ENCODE data around the gene COBLL1.
A peak's percentile ranks its signal among the peaks of the same experiment; 100 is the strongest.

Gene COBLL1

DNA sequence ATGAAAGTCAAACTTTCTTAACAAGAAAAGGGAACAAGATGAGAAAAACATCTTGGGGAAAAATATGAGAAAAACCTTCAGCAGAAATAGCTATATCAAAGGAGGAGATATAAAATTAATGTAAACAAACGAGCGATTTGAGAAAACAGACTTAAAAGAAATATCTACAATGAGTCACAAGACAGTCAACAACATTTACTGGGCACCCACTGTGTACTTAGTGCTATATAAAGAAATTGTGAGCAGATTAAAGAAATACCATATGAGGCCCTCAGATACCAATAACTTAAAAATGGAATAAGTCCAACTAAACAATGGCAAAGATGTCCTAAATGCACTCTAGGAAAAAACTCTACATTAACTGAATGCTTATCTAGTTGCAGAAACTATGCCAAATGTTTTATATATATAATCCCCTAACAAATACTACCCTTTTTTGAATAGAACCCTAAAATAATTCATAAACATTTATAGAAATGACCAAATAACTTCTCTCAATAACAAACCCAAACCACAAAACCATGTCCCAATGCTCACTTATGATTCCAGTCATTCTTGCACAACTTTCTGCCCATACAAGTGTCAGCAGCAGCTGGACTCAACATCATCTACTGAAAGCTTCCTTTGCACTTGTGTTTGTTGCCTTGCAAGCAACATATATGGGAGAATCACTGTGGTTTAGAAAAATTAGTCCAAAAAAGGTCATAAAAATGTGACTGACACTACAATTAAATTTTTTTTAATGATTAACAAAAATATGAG lies 83.5 kb downstream of the COBLL1 start:
- DNase-seq (ENCODE audit: low spot score) = peak; percentile 45

DNA sequence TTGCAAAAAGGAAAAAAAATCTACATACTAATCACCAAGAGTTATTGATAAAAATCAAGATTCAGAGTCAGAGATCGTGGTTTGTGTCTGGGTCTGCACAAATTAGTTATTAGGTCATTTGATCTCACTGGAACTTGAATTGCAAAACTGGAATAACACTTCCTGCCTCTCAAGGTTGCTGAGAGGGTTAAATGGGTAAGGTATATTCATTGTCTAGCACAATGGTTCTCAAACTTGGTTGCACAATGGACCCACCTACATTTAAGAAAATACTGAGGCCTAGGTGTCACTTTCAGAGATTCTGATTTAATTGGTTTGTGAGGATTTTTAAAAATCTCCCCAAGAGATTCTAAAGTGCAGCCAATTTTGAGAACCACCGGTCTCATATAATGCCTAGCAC lies 84.8 kb downstream of the COBLL1 start:
- no peak for DNase-seq (ENCODE audit: low spot score)

DNA sequence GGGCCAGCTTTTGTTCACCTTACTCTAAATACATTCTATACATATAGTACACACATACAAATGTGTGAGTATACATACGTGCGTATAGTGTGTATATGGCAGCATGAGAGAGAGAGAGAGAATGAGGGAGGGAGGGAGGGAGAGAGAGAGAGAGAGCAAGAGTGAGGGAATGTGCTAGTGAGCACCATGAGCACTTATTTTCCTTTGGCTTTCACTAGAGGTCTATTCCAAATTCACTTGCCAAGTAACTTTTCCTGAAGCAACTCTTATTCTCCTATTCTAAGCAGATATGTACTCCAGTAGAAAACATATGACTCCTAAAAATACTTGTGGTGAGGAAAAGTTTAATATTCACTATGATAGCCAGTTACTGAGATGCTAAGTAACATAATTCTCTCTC lies 85.7 kb downstream of the COBLL1 start:
- no peak for DNase-seq (ENCODE audit: low spot score)

DNA sequence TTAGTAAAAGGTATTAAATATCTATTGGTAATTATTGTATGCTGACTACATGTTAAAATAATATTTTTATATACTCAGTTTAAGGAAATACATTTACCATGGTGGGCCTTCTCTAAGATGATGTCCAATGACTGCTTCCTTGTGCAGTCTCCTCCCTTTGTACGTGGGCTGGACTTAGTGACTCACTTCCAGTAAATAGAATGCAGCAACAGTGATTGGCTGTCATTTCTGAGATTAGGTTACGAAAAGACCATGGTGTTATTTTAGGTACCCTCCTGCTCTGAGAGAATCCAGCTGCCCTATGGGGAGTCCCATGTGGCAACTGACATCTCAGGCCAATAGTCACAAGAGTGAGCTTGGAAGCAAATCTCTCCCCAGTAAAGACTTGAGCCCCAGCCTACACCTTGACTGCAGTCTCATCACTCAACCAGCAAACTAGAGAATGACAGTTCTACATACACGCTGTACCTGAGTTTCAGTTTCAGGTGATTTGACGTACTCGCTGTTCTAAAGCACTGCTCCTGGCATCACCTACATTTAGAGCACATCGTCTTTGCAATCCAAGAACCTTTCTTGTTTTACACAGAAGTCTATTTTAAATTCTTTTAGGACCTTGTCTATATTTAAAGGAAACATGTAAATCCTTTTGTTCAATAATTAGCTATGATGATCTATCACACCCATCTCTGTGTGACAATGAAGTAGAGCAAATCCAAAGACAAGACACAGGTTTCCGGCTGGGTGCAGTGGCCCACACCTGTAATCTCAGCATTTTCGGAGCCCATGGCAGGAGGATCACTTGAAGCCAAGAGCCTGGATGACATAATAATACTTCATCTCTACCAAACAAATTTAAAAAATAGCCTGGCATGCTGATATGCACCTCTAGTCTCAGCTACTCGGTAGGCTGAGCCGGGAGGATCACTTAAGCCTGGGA lies 87.2 kb downstream of the COBLL1 start:
- no peak for DNase-seq (ENCODE audit: low spot score)

DNA sequence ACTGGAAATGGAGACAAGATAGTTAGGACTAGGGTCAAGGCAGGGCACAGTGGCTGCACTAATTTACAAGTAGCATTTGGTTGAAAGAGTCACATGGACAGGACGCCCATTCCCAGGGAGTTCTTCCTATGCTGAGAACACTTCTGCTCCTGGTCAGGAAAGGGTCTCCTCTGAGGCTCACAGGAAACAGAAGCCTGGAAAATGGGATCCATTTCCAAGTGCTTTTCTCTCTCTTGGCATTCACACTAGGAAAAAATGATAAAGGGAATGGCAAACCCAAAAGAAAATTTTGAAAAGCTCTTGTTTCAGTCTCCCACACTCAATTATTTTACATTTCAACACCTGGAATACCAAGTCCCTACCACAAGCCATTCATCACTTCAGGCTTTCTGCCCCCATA lies 88.7 kb downstream of the COBLL1 start:
- no peak for DNase-seq (ENCODE audit: low spot score)

DNA sequence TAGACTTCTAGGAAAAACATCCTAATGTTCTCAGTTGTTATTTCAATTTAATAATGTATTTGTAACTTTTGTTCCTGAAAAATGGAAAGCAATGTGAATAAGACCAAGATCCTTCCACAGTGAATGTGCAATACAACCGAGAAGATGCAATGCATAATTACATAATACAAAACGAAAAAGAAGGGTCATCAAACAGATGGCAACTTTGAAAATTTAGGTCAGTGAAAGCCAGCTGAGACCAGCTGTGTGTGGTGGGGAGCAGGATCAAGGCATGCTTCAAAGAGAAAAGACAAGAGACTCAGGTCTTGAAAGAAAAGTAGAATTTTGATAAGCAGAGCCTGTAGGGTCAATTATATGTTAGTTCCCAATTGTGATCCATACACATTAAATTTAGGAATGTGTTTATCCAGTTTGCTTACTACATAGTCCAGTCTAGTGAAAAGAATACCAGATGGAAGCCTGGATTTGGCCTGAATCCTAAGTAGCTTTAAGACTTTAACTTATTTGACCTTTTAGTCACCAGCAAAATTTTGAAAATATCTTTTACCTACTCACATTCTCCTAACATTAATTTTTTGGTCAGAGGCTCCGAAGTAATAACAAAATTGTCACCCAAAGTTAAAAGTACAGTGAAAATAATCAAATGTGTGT lies 93.7 kb downstream of the COBLL1 start:
- DNase-seq (ENCODE audit: low spot score) = no peak

DNA sequence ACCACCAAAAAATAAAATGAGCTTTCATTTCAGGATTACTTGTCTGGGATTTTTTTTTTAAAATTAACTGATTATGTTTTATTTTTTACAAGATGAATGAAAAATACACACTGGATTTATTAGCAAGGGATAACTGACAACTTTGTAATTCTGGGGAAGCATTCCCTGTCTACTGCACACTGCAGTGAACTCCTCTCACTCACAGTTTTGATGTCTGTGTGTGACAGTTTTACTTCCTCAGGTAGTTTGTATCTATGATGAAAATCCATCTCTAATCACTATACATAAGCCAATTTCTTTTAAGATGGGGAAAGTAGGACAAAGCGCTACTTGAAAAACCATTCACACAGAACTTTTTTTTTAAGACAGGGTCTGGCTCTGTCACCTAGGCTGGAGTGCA lies 94.5 kb downstream of the COBLL1 start:
- no peak for DNase-seq (ENCODE audit: low spot score)

DNA sequence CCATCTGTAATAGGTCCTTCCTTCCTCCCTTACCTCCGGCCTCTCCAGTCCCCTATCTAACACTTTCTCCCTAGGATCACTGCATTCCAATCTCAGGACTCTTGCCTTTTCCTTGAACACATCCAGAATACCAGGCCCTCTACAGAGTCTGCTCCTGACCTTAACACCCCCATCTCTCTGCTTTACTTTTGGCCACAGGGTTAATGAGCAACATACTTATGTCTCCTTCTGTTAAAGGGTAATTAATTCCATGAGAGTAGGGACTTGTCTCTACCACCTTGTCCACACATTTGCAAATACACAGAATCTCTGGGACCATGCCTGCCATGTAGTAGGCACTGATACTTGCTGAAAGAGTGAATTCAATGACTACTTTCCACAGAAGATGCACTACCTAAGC lies 94.9 kb downstream of the COBLL1 start:
- DNase-seq (ENCODE audit: low spot score) = no peak

DNA sequence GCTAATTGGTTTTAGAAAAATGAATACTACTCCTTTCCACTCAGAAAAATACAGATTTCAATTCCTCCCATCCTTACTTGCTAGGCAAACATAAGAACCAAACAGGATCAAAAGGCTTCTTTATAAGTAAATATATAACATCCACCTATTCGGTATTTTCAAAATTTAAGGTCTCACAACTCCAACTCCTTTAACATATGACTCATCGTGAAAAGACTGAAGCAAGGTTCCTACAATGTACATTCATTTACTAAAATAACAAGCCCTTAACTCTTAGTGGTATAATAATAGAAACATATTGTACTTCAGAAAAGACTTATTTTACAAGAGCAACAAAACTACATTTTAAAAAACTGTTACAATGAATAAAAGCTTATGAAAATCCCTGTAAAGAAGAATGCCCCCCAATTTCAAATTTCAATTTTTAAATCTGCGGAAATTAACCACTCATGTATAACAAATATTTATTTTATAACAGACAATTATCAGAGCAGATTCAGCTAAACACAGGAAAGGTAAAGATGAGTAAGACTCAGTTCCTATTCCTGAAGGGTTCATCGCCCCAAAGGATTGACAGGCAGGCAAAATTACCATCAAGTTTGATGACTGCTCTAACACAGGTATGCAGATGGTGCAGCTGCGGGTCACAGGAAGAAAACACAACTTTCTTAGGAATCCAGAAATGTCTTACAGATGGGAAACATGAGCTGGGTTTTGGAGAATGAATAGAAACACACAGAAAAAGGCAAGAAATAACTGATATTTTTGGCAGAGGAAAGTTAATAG lies 96.4 kb downstream of the COBLL1 start:
- no peak for DNase-seq (ENCODE audit: low spot score)

DNA sequence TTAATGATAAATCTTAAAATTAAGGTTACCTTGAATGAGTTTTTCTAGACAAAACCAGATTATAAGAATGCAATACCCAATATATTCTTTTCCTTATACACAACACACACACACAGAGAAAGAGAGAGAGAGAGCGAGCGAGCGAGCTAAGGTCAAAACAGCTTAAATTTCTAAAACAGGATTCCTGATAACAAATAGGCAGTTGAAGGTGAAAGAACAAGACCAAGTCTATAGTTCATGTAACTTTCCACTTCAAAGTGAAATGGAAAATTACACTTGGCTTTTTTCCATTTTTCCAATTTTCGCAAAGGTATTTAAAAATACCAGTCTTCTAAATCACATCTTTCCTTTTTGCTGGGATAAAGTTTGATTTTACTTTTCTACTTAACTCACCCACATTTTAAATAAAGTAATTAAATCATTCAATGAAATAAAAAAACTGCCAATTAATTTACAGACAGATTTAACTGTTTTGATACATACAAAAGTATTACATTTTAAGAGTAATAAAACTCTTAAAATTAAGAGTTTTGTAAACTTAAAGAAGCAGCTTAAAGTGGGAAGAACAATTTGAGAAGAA lies 98.8 kb downstream of the COBLL1 start:
- DNase-seq (ENCODE audit: low spot score) = no peak

DNA sequence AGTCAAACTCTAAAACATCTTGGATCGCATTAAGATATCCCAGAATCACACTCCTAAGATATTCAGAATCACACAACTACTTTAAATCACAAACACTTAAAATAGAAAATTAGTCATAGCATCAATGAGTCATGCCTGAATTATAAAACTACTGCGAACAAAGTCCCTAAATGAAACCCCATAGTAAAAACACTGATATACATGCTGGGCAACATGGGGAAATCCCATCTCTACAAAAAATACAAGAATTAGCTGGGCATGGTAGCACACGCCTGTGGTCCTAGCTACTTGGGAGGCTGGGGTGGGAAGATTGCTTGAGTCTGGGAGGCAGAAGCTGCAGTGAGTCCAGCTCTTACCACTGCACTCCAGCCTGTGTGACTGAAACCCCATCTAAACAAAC lies 101.7 kb downstream of the COBLL1 start:
- DNase-seq (ENCODE audit: low spot score) = peak; percentile 27

DNA sequence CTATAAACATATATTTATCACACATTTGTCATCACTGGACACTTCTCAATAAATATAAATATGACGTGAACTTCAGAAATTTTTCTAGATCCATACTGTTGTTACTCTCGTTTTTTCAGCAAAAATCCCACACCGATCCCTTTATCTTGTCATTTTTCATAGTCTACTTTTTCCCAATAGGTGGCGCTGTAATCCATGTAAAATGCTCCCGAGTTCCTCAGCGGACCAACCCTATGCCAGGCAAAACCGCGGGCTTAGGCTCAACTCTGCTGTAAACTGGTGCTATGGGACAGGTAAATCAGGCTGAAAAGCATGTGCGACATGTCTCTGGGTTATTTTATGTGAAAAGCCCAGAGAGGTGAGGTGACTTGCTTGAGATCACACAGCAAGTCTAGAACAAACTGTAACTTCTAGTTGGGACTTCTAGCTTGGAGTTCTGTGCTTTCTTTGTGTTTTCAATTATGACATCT lies 104.0 kb downstream of the COBLL1 start:
- peak; percentile 79 for DNase-seq (ENCODE audit: low spot score)

DNA sequence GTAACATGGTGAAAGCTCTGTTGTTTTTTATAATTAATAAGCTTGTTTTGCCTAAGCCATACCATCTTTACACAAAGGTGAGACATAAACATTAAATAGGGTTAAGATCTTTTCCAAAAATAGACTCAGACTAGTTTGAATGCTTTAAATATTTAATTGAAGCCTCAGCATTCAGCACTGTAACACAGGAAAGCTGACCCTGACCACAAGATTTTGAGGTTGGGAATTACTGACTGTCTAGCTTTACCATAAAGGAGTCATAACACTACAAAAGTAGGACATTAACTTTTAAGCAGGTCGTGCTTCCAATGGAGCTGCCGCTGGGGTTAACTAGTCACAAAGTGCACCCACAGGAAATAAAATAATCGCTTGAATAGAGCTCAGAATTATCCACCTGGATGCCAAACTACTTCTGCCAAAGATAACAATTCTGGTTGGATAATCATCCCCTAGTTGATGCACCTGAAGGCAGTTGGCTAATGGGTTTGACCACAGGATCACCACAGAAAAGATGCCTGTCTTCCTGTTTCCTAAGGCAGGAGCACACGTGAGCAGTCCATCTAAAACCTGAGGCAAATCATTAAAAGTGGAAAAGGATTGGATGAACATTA lies 106.2 kb downstream of the COBLL1 start:
- no peak for DNase-seq (ENCODE audit: low spot score)

DNA sequence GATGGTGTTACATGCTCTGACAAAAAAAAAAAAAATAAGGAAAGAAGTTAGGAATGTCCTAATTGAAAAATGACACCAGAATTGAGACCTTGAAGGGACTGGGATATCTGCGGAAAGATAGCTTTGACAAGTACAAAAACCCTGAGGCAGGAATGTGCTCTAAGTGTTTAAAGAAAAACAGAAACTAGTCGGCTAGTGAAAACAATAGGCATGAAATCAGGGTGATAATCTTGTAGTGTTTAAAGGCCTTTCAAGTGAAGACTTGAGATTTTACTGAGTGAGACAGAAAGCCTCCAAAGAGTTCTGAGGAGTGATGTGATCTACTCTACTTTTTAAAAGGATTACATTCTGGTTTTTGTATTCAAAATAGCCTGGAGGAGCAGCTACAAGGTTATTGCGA lies 107.4 kb downstream of the COBLL1 start:
- DNase-seq (ENCODE audit: low spot score) = no peak

DNA sequence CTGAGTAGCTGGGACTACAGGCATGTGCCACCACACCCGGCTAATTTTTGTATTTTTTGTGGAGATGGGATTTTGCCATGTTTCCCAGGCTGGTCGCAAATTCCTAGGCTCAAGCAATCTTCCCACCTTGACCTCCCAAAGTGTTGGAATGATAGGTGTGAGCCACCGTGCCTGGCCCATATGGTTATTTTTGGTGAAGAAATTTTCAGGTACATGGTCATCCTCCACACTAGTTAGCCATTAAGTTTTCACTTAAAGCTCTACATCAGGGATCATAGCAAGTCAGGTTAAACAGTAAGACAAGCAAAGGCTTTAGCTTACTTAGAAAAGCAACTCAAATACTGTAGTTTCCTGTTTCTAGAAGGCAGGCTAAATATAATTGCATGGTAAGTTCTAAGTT lies 116.1 kb downstream of the COBLL1 start:
- DNase-seq (ENCODE audit: low spot score) = no peak

DNA sequence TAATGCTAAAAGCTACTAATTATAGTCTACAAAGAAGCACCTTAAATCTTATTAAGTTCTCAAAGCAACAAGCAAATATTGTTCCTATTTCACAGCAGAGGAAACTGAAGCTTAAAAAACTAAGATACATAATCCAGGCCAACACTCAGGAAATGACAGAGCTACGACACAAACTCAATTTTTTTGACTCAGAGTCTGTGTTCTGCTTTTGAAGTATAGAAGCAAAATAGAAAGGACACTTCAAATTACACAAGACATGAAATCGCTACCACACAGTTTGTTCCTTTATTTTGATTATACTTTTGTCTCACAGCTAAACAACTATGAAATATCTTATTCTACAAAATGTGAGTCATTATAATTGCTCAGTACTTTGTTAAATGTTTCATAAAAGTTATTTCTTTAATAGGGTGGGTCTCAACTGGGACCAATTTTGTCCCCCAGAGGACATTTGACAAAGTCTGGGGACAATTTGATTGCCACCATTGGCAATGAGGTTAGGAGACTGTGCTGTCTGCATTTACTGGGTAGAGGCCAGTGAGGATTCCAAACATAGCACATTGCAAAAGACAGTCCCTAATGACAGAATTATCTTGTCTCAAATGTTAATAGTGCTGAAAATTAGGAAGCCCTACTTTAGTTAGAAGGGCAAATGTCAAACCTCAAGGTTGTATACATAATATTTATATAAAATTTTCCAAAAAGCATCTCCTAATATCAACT lies 118.8 kb downstream of the COBLL1 start:
- DNase-seq (ENCODE audit: low spot score) = no peak

DNA sequence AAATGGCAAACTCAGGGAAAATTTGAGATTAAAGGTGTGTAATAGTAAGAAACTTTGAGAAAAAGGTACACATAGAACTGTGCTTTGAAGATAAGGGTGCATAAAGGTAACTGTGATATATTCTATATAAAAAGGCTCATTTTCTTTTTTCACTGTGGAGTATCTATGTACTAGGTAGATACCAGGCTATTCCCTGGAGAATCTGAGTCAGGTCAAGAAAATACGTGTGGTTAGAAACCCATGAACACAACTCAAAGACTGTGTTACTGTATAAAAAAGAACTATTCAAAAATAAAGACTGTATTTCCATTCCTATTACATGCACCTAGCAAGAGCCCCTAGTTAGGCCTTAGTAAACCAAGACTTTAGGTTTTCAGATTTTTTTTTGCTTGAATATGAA lies 120.2 kb downstream of the COBLL1 start:
- no peak for DNase-seq (ENCODE audit: low spot score)

DNA sequence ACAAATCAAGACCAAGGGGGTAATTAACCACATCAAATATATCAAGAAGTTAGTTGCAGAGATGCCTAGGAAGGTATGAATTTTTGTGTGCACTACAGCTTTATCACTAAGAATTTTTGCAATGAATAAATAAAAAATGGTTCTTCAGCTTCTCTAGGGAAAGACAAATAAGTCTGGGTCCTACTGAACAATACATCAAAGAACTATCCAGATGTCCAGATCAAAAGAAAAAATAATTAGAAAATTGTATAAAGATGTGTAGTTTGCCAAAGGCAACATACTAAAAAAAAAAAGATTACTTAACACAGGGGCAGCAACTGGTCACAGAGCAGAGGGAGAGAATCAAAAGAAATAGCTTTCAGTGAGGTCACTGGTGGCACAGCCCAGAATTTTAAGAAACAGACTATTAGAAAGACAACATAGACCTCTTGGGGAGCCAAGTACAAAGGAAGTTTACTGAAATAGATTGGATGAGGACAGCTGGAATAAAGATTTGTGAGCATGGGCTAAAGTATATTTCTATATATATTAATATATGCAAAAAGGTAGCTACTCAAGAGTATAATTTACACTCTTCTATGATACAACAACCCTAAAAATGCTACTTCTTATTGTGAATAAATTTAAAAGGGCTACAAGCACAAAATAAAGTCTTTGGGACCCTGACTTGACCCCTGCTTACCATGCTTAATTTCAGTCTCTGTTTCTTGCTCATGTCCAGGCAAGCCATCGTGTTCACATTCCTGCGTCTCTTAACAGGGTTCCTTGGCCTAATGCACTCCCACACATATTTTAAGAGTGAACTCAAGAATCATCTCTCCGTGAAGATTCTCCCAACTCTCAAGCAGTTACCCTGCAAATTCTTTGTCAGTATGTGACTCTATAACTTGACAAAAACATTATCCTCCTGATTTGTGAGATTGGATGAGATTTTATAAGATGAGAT lies 121.4 kb downstream of the COBLL1 start:
- DNase-seq (ENCODE audit: low spot score) = peak; percentile 46
